H9 (cell line): ENCODE results near the gene ZNF879. TPM values are rescaled to one million over a fixed set of nuclear protein-coding genes. Genes with fewer than 3 reads are reported as not detected.

Experiments
- DNase-seq: peaks from one replicate; pipeline ENCODE4 v3.0.0-alpha.2; 2017
- H2AFZ ChIP-seq: one replicate; pipeline ENCODE4 v1.6.1; 2013; ENCODE audit warnings: mild to moderate bottlenecking, low read length, control low read depth, moderate library complexity
- H2AK5ac ChIP-seq: 2 replicates; pipeline ENCODE4 v1.6.1; 2013; ENCODE audit warnings: low read length, control low read depth, mixed read lengths; ENCODE audit not compliant: insufficient read length
- H2BK120ac ChIP-seq: one replicate; pipeline ENCODE4 v1.6.1; 2013; ENCODE audit warnings: low read depth, mild to moderate bottlenecking, low read length, control low read depth, inconsistent platforms; ENCODE audit not compliant: poor library complexity, severe bottlenecking
- H2BK12ac ChIP-seq: 2 replicates; pipeline ENCODE4 v1.6.1; 2013; ENCODE audit warnings: low read length, control low read depth, mixed read lengths, low read depth; ENCODE audit not compliant: insufficient read length
- H2BK15ac ChIP-seq: 2 replicates; pipeline ENCODE4 v1.6.1; 2013; ENCODE audit warnings: low read depth, low read length, control low read depth
- H2BK20ac ChIP-seq: one replicate; pipeline ENCODE4 v1.6.1; 2013; ENCODE audit warnings: low read depth, mild to moderate bottlenecking, low read length, control low read depth, inconsistent platforms; ENCODE audit not compliant: poor library complexity, severe bottlenecking
- H2BK5ac ChIP-seq: 2 replicates; pipeline ENCODE4 v1.6.1; 2013; ENCODE audit warnings: low read length, control low read depth, mixed read lengths; ENCODE audit not compliant: insufficient read length
- H3K14ac ChIP-seq: 2 replicates; pipeline ENCODE4 v1.6.1; 2013; ENCODE audit warnings: low read length, control low read depth; ENCODE audit not compliant: insufficient read depth
- H3K18ac ChIP-seq: 2 replicates; pipeline ENCODE4 v1.6.1; 2013; ENCODE audit warnings: low read depth, mild to moderate bottlenecking, mixed read lengths, low read length, control low read depth; ENCODE audit not compliant: insufficient read length
- H3K23ac ChIP-seq: 2 replicates; pipeline ENCODE4 v1.6.1; 2013; ENCODE audit warnings: low read length, control low read depth, mixed read lengths, low read depth; ENCODE audit not compliant: insufficient read length
- H3K23me2 ChIP-seq: 2 replicates; pipeline ENCODE4 v1.6.1; 2013; ENCODE audit warnings: low read depth, mild to moderate bottlenecking, mixed read lengths, low read length, control low read depth; ENCODE audit not compliant: insufficient read length, poor library complexity, severe bottlenecking
- H3K27ac ChIP-seq: 2 replicates; pipeline ENCODE4 v1.5.1; 2013; ENCODE audit warnings: low read length, control low read depth, mixed read lengths, low read depth; ENCODE audit not compliant: insufficient read length
- H3K27me3 ChIP-seq: 2 replicates; pipeline ENCODE4 v1.6.1; 2013; ENCODE audit warnings: low read length, control low read depth, inconsistent platforms; ENCODE audit not compliant: insufficient read depth
- H3K4ac ChIP-seq: 2 replicates; pipeline ENCODE4 v1.6.1; 2013; ENCODE audit warnings: low read depth, mild to moderate bottlenecking, control low read depth, inconsistent platforms, low read length, moderate library complexity
- H3K4me1 ChIP-seq: 2 replicates; pipeline ENCODE4 v1.6.1; 2013; ENCODE audit warnings: low read length, control low read depth, inconsistent platforms; ENCODE audit not compliant: insufficient read depth
- H3K4me2 ChIP-seq: 2 replicates; pipeline ENCODE4 v1.6.1; 2013; ENCODE audit warnings: low read length, control low read depth, mixed read lengths; ENCODE audit not compliant: insufficient read length, insufficient read depth
- H3K56ac ChIP-seq: 2 replicates; pipeline ENCODE4 v1.6.1; 2013; ENCODE audit warnings: low read depth, mild to moderate bottlenecking, mixed read lengths, low read length, control low read depth; ENCODE audit not compliant: insufficient read length
- H3K79me1 ChIP-seq: 2 replicates; pipeline ENCODE4 v1.6.1; 2013; ENCODE audit warnings: low read depth, mild to moderate bottlenecking, moderate library complexity, low read length, control low read depth, inconsistent platforms; ENCODE audit not compliant: insufficient read depth, poor library complexity, severe bottlenecking
- H3K79me2 ChIP-seq: 2 replicates; pipeline ENCODE4 v1.6.1; 2013; ENCODE audit warnings: low read length, control low read depth, inconsistent platforms; ENCODE audit not compliant: insufficient read depth
- H3K9ac ChIP-seq: 2 replicates; pipeline ENCODE4 v1.6.1; 2013; ENCODE audit warnings: low read length, control low read depth, mixed read lengths; ENCODE audit not compliant: insufficient read length; ENCODE audit errors: extremely low read depth
- H3K9me3 ChIP-seq: one replicate; pipeline ENCODE4 v1.6.1; 2013; ENCODE audit warnings: low read depth, low read length, inconsistent platforms; ENCODE audit not compliant: control insufficient read depth
- H3T11ph ChIP-seq: one replicate; pipeline ENCODE4 v1.6.1; 2013; ENCODE audit warnings: mild to moderate bottlenecking, low read length, control low read depth, inconsistent platforms
- H4K20me1 ChIP-seq: one replicate; pipeline ENCODE4 v1.6.1; 2013; ENCODE audit not compliant: control insufficient read depth, insufficient read length, insufficient read depth
- H4K5ac ChIP-seq: 2 replicates; pipeline ENCODE4 v1.6.1; 2013; ENCODE audit warnings: low read depth, mild to moderate bottlenecking, mixed read lengths, low read length, control low read depth; ENCODE audit not compliant: insufficient read length
- H4K8ac ChIP-seq: replicated peaks from 2 replicates; pipeline ENCODE4 v1.6.1; 2013; ENCODE audit warnings: low read length, control low read depth, mixed read lengths, low read depth; ENCODE audit not compliant: insufficient read length
- H4K91ac ChIP-seq: 2 replicates; pipeline ENCODE4 v1.6.1; 2013; ENCODE audit warnings: low read depth, mild to moderate bottlenecking, moderate library complexity, mixed read lengths, low read length, control low read depth; ENCODE audit not compliant: insufficient read length
- H3K27ac Mint-ChIP-seq, 3 experiments: 2 replicates in 2 of 3; 3 replicates in 1 of 3; pipeline ENCODE4 v1.8.0; 2020 to 2021; ENCODE audit warnings: mixed read lengths in 3 of 3, mild to moderate bottlenecking in 1 of 3, moderate library complexity in 1 of 3
- H3K27me3 Mint-ChIP-seq: 2 replicates; pipeline ENCODE4 v1.8.0; 2021; ENCODE audit warnings: low read depth, mild to moderate bottlenecking, moderate library complexity, mixed read lengths
- H3K36me3 Mint-ChIP-seq, 3 experiments: 2 replicates in 2 of 3; 3 replicates in 1 of 3; pipeline ENCODE4 v1.8.0; 2020 to 2021; ENCODE audit warnings: low read depth in 3 of 3, mixed read lengths in 3 of 3; ENCODE audit not compliant: insufficient read depth in 1 of 3
- H3K4me1 Mint-ChIP-seq, 2 experiments: 2 replicates each; pipeline ENCODE4 v1.8.0; 2020; ENCODE audit warnings: mixed read lengths in 2 of 2
- H3K4me3 Mint-ChIP-seq, 2 experiments: 2 replicates in 1 of 2; 3 replicates in 1 of 2; pipeline ENCODE4 v1.8.0; 2020 to 2021; ENCODE audit warnings: mild to moderate bottlenecking in 2 of 2, mixed read lengths in 2 of 2, moderate library complexity in 1 of 2
- H3K9me3 Mint-ChIP-seq, 2 experiments: 2 replicates in 1 of 2; 3 replicates in 1 of 2; pipeline ENCODE4 v1.8.0; 2020; ENCODE audit warnings: mild to moderate bottlenecking in 2 of 2, mixed read lengths in 2 of 2, moderate library complexity in 1 of 2
- CTCF ChIP-seq: fragments of 200-600 bp; sonication (generic); conservative IDR thresholded peaks from 3 replicates; pipeline ENCODE4 v1.8.0; 2021; ENCODE audit warnings: antibody characterized with exemption, mild to moderate bottlenecking
- WGBS: extraction: QIAGEN DNeasy Blood & Tissue Kit; methylation state at CpG from one replicate; pipeline ENCODE4 v1.1.7; 2013; ENCODE audit warnings: missing lambda C conversion rate, low lambda C conversion rate, mixed read lengths; ENCODE audit not compliant: insufficient read length; ENCODE audit errors: extremely low coverage; 5-methylcytosine and 5-hydroxymethylcytosine counted together
- total RNA-seq: library from RNA; stranded (reverse); gene quantifications from 2 replicates; pipeline ENCODE4 v1.2.1, GENCODE V29; 2021

Gene ZNF879
- total RNA-seq, 1 experiment from 2014 or later = 5.4 TPM

GRCh38 chr5:178989311-178989710 is 34.3 kb upstream of the ZNF879 start:
- Histone ChIP-seq H2AK5ac (no peak overlapping the region), H3K27ac (no peak overlapping the region), H3K79me2 (no peaks in the 10 kb centered on the region), H3K4me2 (no peak overlapping the region), H3K79me1 (no peaks in the 10 kb centered on the region), H2BK120ac (no peak overlapping the region), H3K23ac (no peak overlapping the region), H3K18ac (no peak overlapping the region), H3K9me3 (peaks cover 45% of the 10 kb centered on the region), H3K14ac (no peak overlapping the region), H2AFZ (no peak overlapping the region), H3K9ac (no peak overlapping the region), H2BK15ac (no peak overlapping the region), H3K23me2 (no peaks in the 10 kb centered on the region), H3K4me1 (no peaks in the 10 kb centered on the region), H3T11ph (no peak overlapping the region), H3K4ac (no peak overlapping the region), H2BK20ac (no peak overlapping the region), H3K56ac (no peak overlapping the region), H4K8ac (no peak overlapping the region), H2BK5ac (no peak overlapping the region), H3K27me3 (peaks cover 10% of the 10 kb centered on the region; the same call in 1 of the 2 replicates), H4K20me1 (no peaks in the 10 kb centered on the region), H4K91ac (no peak overlapping the region), H4K5ac (no peak overlapping the region), H2BK12ac (no peak overlapping the region)
- no peak overlapping the region for H3K4me3 Mint-ChIP-seq
- peaks cover 51 to 78% of the 10 kb centered on the region in 2 experiments for H3K9me3 Mint-ChIP-seq
- H3K36me3 Mint-ChIP-seq = peaks cover 4 to 15% (median 14%) of the 10 kb centered on the region in 3 experiments; a peak in 6 of 7 replicates
- peaks cover 41% of the 10 kb centered on the region for H3K27me3 Mint-ChIP-seq
- WGBS = no CpG with 5 or more reads among the region's 7 CpGs
- DNase-seq = no peak
- peaks cover 0 to 2% of the 10 kb centered on the region in 2 experiments; a peak in 1 of 4 replicates for H3K4me1 Mint-ChIP-seq
- no peak overlapping the region for H3K27ac Mint-ChIP-seq
- TF ChIP-seq CTCF = no peak
